ENCODE results near the gene ECSIT.

Gene ECSIT

DNA sequence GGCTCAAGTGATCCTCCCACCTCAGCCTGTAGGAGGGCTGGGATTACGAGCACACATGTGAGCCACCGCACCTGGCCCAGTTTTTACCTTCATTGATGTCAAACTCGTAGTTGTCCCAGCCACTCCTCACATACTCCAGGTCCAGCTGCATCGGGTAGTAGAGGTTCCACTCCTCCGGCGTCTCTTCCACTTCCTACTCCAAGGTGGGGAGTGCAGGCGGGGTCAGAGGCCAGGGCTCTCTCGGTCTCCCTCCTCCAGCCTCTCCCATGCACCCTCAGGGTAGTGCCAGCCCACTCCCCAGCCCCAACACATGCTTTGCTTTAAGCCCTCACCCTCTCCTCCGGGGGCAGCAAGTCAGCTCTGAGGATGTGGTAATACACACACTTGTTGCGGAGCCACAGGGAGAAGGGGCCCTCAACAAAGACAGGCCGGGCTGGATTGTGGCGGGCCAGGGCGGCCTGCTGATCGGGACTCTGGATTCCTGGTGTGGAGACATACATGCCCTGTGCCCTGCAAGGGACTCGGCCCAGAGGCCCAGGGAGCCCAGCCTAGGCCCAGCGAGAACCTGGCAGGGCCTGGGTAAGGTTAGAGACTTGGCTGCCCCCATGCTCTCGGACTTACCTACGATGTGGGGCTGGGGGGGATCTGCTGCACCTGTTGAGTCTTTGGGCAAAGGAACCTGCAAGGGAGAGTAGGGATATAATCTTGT lies 21.4 kb downstream of the ECSIT start:
- Histone ChIP-seq H4K20me1 (peaks cover 0 to 7% (median 0%) of the 10 kb centered on the region in 11 experiments; a peak in 3 of 22 replicates), H3K9me3 (replicated peaks in 1 of 11) (no peaks in the 10 kb centered on the region), H3K36me3 (peaks cover 3 to 41% (median 18%) of the 10 kb centered on the region in 11 experiments; a peak in 19 of 22 replicates), H3K27ac (no peak overlapping the region), H3K9ac (0 out of 22 replicates have a peak overlapping the region, but pooled peaks of 1 of the 11 experiments have one; percentile 13), H3K4me3 (no peak overlapping the region), H3K27me3 (no peaks in the 10 kb centered on the region), H3K4me2 (peak overlapping the region in 1 of 11 experiments; percentile 98; a peak in 1 of 22 replicates), H3K4me1 (peaks cover 18 to 27% (median 22%) of the 10 kb centered on the region in 10 experiments)
- TF ChIP-seq Cebpa-rat (IDR thresholded peaks at IDR 0.05), result no peak

DNA sequence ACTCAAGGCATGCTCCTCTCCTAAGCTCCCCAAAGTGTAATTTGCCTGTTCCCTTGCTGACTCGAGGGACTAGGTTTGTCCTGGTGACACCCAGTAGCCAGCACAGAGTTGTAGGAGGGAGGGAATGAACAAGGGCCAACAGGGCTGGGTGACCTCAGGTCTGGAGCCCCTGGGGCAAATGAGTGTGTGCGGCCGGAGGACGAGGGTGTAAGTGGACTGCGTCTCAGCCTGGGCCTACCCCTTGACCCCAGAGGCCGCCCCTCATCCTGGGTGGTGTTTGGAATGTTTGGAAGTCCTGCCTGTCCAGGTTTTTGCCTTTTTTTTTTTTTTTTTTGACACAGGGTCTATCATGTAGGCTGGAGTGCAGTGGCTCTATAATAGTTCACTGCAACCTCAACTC lies 22.0 kb downstream of the ECSIT start:
- no peak for TF ChIP-seq Cebpa-rat (IDR thresholded peaks at IDR 0.05)
- Histone ChIP-seq H3K4me1 (peaks cover 18 to 27% (median 22%) of the 10 kb centered on the region in 10 experiments), H3K9ac (0 out of 22 replicates have a peak overlapping the region, but pooled peaks of 1 of the 11 experiments have one; percentile 94), H4K20me1 (peaks cover 0 to 7% (median 0%) of the 10 kb centered on the region in 11 experiments; a peak in 2 of 22 replicates), H3K27me3 (no peaks in the 10 kb centered on the region), H3K4me3 (no peak overlapping the region), H3K36me3 (peaks cover 0 to 36% (median 12%) of the 10 kb centered on the region in 11 experiments; a peak in 17 of 22 replicates), H3K27ac (no peak overlapping the region), H3K4me2 (peak overlapping the region; percentile 77 to 99 (median 91); a peak in 17 of 22 replicates), H3K9me3 (replicated peaks in 1 of 11) (no peaks in the 10 kb centered on the region)

DNA sequence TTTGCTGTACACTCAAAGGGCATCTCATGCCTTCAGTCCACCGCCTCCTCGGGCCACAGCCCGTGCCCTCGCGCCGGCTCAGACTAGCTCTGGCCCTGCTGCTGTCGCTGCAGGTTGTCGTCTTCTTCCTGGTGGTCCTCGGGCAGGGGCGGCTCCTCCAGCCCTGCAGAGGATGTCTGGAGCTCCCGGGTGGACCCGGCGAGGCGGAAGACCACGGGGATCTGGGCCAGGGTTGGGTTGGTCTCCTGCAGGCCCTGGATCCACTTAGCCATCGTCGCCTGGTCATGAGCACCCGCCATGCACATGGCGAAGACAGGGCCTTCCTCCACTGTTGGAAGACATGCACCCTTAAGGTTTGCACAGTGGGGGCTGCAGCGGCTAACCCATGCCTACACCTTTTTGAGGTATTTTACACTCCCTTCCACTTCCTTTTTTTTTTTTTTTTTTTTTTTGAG lies 22.8 kb downstream of the ECSIT start:
- Histone ChIP-seq H4K20me1 (peaks cover 0 to 7% (median 0%) of the 10 kb centered on the region in 11 experiments; a peak in 2 of 22 replicates), H3K27me3 (no peaks in the 10 kb centered on the region), H3K9ac (peak overlapping the region; percentile 82 to 94 (median 89); a peak in 21 of 22 replicates), H3K4me3 (peak overlapping the region; percentile 76 to 97 (median 86)), H3K36me3 (peaks cover 0 to 33% (median 8%) of the 10 kb centered on the region in 11 experiments; a peak in 16 of 22 replicates), H3K9me3 (replicated peaks in 1 of 11) (no peaks in the 10 kb centered on the region), H3K27ac (peak overlapping the region in 9 of 11 experiments; percentile 82 to 92 (median 89); a peak in 17 of 22 replicates), H3K4me1 (peaks cover 18 to 27% (median 22%) of the 10 kb centered on the region in 10 experiments), H3K4me2 (peak overlapping the region; percentile 77 to 99 (median 91))
- TF ChIP-seq Cebpa-rat (IDR thresholded peaks at IDR 0.05), result no peak

DNA sequence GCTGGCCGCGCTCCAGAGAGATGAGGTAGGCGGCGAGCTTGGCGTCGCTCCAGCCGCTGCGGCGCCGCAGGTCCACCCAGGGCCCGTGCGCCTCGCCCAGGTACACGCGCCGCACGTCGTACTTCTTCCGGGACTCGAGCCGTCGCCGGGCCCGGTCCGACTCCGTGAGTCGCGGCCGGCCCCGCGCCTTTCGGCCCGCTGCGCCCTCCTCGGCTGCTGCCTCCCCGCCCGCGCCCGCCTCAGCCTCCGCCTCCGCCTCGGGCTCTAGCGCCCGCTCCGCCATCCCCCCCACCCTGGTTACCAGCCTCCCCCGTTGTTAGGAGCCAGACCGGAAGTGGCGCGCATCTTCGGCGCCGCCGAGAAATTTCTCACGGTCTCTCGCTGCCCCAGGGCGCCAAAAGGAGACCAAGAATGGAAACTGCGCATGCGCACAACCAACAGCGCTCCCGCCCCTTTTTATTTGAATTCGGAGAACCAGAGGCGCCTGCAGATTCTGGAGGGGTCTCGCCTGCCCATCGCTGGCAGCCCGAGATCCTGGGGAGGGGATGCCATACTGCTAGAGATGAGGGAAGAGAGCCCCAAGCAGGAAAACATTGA lies 23.3 kb downstream of the ECSIT start, which contains the start of gene ZNF653:
ZNF653 (minus strand) TSS at position 336 of the 597 bp plus-strand sequence; CDS start at position 283, 53 bp downstream.
- Histone ChIP-seq H3K4me3 (peak within 1 kb of the TSS; percentile 76 to 97 (median 86)), H3K27ac (peak within 1 kb of the TSS; percentile 78 to 92 (median 88)), H3K27me3 (no peaks in the 10 kb centered on the region), H3K9me3 (replicated peaks in 1 of 11) (no peaks in the 10 kb centered on the region), H3K36me3 (peaks cover 0 to 33% (median 6%) of the 10 kb centered on the region in 11 experiments; a peak in 9 of 22 replicates), H4K20me1 (peaks cover 0 to 7% (median 0%) of the 10 kb centered on the region in 11 experiments; a peak in 2 of 22 replicates), H3K4me2 (peak within 1 kb of the TSS; percentile 88 to 99 (median 91)), H3K9ac (peak within 1 kb of the TSS; percentile 82 to 94 (median 89)), H3K4me1 (peaks cover 18 to 27% (median 22%) of the 10 kb centered on the region in 10 experiments)
- TF ChIP-seq Cebpa-rat (IDR thresholded peaks at IDR 0.05), result no peak

DNA sequence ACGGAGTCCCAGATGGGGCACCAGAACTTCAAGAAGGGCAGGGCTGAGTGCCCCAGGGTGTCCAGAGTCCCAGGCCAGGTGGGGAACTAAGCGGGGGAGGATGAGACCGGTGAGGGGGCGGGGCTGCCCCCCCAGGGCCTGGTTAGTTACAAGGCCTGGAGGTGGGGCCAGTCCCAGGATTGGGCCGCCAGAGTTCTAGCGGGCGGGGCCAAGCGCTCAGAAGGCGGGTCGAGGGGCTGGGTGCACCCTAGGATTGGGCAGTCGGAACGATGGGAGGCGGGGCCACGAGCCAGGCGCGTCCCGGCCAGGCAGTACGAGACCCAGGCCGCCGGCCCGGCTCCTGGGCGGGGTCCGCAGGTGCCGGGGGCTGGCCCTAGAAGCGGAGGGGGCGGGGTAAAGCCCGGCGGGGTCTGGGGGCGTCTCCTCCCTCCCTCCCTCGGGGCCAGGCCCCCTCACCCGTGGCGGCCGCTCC lies 23.9 kb downstream of the ECSIT start:
- no peak for TF ChIP-seq Cebpa-rat (IDR thresholded peaks at IDR 0.05)
- Histone ChIP-seq H3K36me3 (peaks cover 0 to 28% (median 4%) of the 10 kb centered on the region in 11 experiments; a peak in 9 of 22 replicates), H3K4me2 (peak overlapping the region; percentile 73 to 99 (median 91)), H4K20me1 (peaks cover 0 to 8% (median 0%) of the 10 kb centered on the region in 11 experiments; a peak in 3 of 22 replicates), H3K9ac (peak overlapping the region; percentile 82 to 94 (median 89)), H3K4me3 (peak overlapping the region; percentile 76 to 97 (median 86)), H3K27me3 (no peaks in the 10 kb centered on the region), H3K27ac (peak overlapping the region; percentile 78 to 92 (median 88)), H3K4me1 (peaks cover 18 to 27% (median 22%) of the 10 kb centered on the region in 10 experiments), H3K9me3 (replicated peaks in 1 of 11) (no peaks in the 10 kb centered on the region)

DNA sequence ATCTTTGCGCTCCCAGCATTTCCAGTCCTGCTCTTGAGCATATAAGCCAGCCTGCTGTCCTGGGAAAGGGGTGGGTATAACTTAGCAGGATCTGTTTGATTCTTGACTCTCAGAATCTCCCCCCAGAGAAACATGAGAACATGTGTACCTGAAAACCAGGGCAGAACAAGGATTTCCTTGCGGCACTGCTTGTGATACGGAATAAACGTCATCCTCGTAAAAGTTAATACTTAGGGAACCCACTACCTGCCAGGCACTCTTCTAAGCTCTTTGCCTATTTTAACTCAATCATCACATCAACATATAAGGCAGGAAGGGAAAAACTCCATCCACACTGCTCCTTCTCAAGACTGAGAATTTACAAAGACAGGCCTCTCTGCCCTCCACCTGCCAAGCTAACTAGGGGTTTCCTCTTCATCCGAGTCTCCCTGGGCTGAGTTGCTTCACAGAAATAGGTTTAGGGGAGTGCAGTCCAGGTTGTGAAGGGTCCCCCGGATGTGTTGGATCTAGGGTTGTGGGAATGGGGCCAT lies 24.4 kb downstream of the ECSIT start:
- TF ChIP-seq Cebpa-rat (IDR thresholded peaks at IDR 0.05), result no peak
- Histone ChIP-seq H3K4me1 (peaks cover 18 to 27% (median 22%) of the 10 kb centered on the region in 10 experiments), H3K9ac (peak overlapping the region; percentile 82 to 94 (median 89); a peak in 20 of 22 replicates), H3K27me3 (no peaks in the 10 kb centered on the region), H3K27ac (peak overlapping the region in 8 of 11 experiments; percentile 12 to 91 (median 87); a peak in 7 of 22 replicates), H3K4me2 (peak overlapping the region; percentile 73 to 99 (median 91)), H3K9me3 (replicated peaks in 1 of 11) (no peaks in the 10 kb centered on the region), H4K20me1 (peaks cover 0 to 13% (median 0%) of the 10 kb centered on the region in 11 experiments; a peak in 4 of 22 replicates), H3K4me3 (peak overlapping the region; percentile 76 to 97 (median 86)), H3K36me3 (peaks cover 0 to 27% (median 4%) of the 10 kb centered on the region in 11 experiments; a peak in 9 of 22 replicates)

DNA sequence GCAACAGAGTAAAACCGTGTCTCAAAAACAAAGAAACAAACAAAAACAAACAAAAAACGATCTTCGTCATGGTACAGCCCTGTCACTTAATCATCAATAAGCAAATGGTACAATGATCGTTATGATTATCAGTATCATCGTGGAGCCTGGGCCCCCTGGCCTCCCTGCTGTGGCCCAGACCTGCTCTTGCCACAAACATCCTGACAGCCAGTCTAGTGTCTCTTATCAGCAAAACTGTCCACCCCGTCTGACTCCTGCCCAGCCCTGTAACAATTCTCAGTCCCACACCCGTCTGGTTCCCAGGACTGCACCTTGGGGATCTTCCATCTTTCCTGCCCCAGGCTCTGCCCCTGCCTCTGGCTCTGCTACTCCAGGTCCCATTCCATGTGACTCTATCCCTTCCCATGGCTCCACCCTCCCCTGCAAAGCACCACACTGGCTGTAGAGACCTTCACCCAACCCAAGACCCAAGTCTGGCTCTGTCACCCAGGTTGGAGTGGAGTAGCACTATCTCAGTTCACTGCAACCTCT lies 29.0 kb downstream of the ECSIT start:
- TF ChIP-seq Cebpa-rat (IDR thresholded peaks at IDR 0.05), result no peak
- peaks cover 7 to 9% (median 7%) of the 10 kb centered on the region in 10 experiments; a peak in 19 of 20 replicates for H3K4me1 ChIP-seq
- H3K9ac ChIP-seq, result no peak overlapping the region
- H3K4me3 ChIP-seq, result no peak overlapping the region
- peaks cover 0 to 43% (median 7%) of the 10 kb centered on the region in 11 experiments; a peak in 7 of 22 replicates for H4K20me1 ChIP-seq
- no peak overlapping the region for H3K27ac ChIP-seq
- no peaks in the 10 kb centered on the region for H3K27me3 ChIP-seq
- no peak overlapping the region for H3K4me2 ChIP-seq
- no peaks in the 10 kb centered on the region for H3K9me3 ChIP-seq (replicated peaks in 1 of 11)
- H3K36me3 ChIP-seq, result peaks cover 10 to 46% (median 28%) of the 10 kb centered on the region in 11 experiments; a peak in 20 of 22 replicates

DNA sequence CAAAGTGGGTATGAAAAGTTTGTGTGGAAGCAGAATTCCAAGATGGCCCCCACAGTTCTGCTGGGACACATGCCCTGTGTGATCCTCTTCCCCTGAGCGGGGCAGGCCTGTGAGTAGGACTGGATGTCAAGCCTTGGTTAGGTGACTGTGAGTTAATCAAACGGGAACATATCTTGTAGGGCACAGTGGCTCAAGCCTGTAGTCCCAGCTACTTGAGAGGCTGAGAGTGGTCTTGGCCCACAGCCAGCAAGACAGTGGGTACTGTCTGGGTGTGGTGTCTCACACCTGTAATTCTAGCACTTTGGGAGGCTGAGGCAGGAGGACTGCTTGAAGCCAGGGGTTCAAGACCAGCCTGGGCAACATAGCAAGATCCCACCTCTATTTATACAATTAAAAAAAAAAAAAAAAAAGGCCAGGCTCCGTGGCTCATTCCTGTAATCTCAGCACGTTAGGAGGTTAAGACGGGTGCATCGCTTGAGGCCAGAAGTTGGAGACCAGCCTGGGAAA lies 29.7 kb downstream of the ECSIT start:
- Histone ChIP-seq H3K4me3 (no peak overlapping the region), H3K9ac (no peak overlapping the region), H3K4me2 (no peak overlapping the region), H3K4me1 (peaks cover under 1 to 2% (median under 1%) of the 10 kb centered on the region in 10 experiments; a peak in 13 of 20 replicates), H3K27ac (no peak overlapping the region), H3K9me3 (replicated peaks in 1 of 11) (no peaks in the 10 kb centered on the region), H3K27me3 (no peaks in the 10 kb centered on the region), H4K20me1 (peaks cover 0 to 48% (median 0%) of the 10 kb centered on the region in 11 experiments; a peak in 7 of 22 replicates), H3K36me3 (peaks cover 16 to 52% (median 35%) of the 10 kb centered on the region in 11 experiments; a peak in 20 of 22 replicates)
- TF ChIP-seq Cebpa-rat (IDR thresholded peaks at IDR 0.05), result no peak

Data from BLaER1 treated with 17β-estradiol and CSF1 and Interleukin-3, amounts not matched to agents 10 nM and 100 nM (cell line).